ENCODE measurements around the gene RPL5. TPM values are rescaled to one million over a fixed set of nuclear protein-coding genes. Genes with fewer than 3 reads are reported as not detected.

Gene RPL5
- polyA plus RNA-seq, 1 donor (not counting 4 experiments of a cell fraction or from before 2014, with no cell fraction given): 2,236 TPM

DNA sequence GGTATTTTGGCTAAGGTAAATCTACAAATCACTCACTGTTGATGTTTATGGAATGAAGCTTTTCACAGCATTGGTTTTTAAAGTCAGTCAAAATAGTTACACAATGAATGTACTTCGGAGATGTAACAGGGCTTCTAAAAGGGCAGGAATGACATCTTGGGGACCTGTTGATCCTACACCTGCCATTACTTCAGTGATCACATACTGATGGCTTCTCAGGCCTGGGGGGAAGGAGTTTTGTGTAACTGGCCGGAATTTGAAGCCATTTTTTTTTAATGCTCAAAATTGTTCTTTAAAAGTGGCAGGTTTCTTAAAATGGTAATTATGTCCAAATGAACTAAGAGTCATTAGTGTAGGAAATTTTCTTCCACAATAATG, 11.2 kb downstream of the RPL5 start:
- no peak overlapping the region for H3K4me2 ChIP-seq (ENCODE audit: control insufficient read depth, extremely low read depth, insufficient read depth, low read depth, low read length)
- H3K27ac ChIP-seq (ENCODE audit: control insufficient read depth, insufficient read depth, low read length): no peak overlapping the region
- no peak for TF ChIP-seq EZH2 (IDR thresholded peaks at IDR 0.05; ENCODE audit: low read length)
- TF ChIP-seq, protein P1, sequence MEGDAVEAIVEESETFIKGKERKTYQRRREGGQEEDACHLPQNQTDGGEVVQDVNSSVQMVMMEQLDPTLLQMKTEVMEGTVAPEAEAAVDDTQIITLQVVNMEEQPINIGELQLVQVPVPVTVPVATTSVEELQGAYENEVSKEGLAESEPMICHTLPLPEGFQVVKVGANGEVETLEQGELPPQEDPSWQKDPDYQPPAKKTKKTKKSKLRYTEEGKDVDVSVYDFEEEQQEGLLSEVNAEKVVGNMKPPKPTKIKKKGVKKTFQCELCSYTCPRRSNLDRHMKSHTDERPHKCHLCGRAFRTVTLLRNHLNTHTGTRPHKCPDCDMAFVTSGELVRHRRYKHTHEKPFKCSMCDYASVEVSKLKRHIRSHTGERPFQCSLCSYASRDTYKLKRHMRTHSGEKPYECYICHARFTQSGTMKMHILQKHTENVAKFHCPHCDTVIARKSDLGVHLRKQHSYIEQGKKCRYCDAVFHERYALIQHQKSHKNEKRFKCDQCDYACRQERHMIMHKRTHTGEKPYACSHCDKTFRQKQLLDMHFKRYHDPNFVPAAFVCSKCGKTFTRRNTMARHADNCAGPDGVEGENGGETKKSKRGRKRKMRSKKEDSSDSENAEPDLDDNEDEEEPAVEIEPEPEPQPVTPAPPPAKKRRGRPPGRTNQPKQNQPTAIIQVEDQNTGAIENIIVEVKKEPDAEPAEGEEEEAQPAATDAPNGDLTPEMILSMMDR (optimal IDR thresholded peaks at IDR 0.05 in 1 of 3, IDR thresholded peaks at IDR 0.05 in 1 of 3, conservative IDR thresholded peaks at IDR 0.05 in 1 of 3; ENCODE audit: extremely low read depth in 1 of 3, insufficient read depth in 2 of 3, low read length in 3 of 3): no peak
- no peak overlapping the region for H3K9ac ChIP-seq (ENCODE audit: control insufficient read depth, extremely low read depth, insufficient read depth, low read length)
- peaks cover 25% of the 10 kb centered on the region for H4K20me1 ChIP-seq (ENCODE audit: control insufficient read depth, extremely low read depth, insufficient read depth, low read length)
- H2AFZ ChIP-seq (ENCODE audit: control insufficient read depth, low read length): no peak overlapping the region
- no peak overlapping the region for H3K4me3 ChIP-seq (ENCODE audit: control insufficient read depth in 2 of 3, extremely low read depth in 1 of 3, insufficient read depth in 2 of 3, low read depth in 1 of 3, low read length in 3 of 3)
- peaks cover 9% of the 10 kb centered on the region for H3K4me1 ChIP-seq (ENCODE audit: control insufficient read depth, extremely low read depth, insufficient read depth, low read length)
- DNase-seq (ENCODE audit: low read depth, low spot score) (no peak), FAIRE-seq (no peak)
- peaks cover 26 to 33% of the 10 kb centered on the region in 2 experiments for H3K36me3 ChIP-seq (ENCODE audit: control insufficient read depth in 2 of 2, extremely low read depth in 1 of 2, insufficient read depth in 2 of 2, low read length in 2 of 2)
- dilution Hi-C loops (cut with MboI; ENCODE audit: extremely low pct_ligation_motif_present, low sequenced_read_pairs): no loop called here
- H3K27me3 ChIP-seq (ENCODE audit: control insufficient read depth, extremely low read depth, insufficient read depth, low read length): no peaks in the 10 kb centered on the region
- H3K79me2 ChIP-seq (ENCODE audit: control insufficient read depth, insufficient read depth, low read length): peaks cover 27% of the 10 kb centered on the region
- no peaks in the 10 kb centered on the region for H3K9me3 ChIP-seq (ENCODE audit: control insufficient read depth, low read depth, low read length)
- H3K9me1 ChIP-seq (ENCODE audit: control insufficient read depth, extremely low read depth, insufficient read depth, low read length): no peaks in the 10 kb centered on the region

DNA sequence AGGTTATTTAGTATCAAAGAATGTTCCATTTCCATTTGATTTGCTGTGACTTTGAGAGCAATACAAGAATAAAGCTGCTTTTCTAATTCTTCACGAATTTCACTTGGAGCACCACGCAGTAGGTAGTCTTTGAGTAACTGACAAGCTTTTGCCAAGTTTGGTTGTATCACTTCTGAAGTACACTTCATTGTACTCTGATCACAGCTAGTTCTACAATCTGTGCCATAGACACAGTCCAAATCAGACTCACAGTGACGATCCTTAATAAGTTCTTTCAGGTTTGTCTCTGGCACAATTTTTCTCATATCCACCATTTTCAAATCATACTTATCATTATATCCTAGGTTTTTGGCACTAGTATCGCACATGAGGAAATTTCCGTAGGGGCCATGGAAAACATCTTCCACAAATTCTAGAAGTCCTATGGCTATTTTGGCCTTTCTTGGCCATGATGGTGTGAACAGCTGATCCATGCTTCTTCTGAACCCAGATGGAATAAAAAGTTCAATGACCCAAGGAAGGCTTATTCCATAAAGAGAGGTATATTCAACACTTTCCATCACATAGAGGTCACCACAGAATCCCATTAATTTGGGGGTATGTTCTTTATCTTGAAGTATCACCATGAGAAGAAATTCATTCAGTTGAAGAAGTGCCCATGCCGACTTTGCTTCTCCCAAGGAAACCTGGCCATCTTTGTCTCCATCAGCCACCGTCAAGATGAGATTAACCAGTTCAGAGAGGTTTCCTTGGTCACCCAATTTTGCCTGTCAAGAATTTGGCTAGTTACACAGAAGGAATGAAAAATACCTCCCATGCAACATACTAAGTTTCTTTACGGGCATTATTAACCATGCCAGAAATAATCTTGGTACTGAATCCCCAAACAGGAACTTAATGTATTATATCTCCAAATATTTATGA, 11.9 kb downstream of the RPL5 start:
- TF ChIP-seq, protein P1 (optimal IDR thresholded peaks at IDR 0.05 in 1 of 3, IDR thresholded peaks at IDR 0.05 in 1 of 3, conservative IDR thresholded peaks at IDR 0.05 in 1 of 3; ENCODE audit: extremely low read depth in 1 of 3, insufficient read depth in 2 of 3, low read length in 3 of 3): no peak
- H3K4me1 ChIP-seq (ENCODE audit: control insufficient read depth, extremely low read depth, insufficient read depth, low read length): peaks cover 12% of the 10 kb centered on the region
- dilution Hi-C loops (cut with MboI; ENCODE audit: extremely low pct_ligation_motif_present, low sequenced_read_pairs): no loop called here

More for the DNA sequence above, 11.9 kb downstream of the RPL5 start:
- Histone ChIP-seq H3K27ac (ENCODE audit: control insufficient read depth, insufficient read depth, low read length) (no peak overlapping the region), H3K79me2 (ENCODE audit: control insufficient read depth, insufficient read depth, low read length) (peaks cover 20% of the 10 kb centered on the region), H3K27me3 (ENCODE audit: control insufficient read depth, extremely low read depth, insufficient read depth, low read length) (no peaks in the 10 kb centered on the region), H4K20me1 (ENCODE audit: control insufficient read depth, extremely low read depth, insufficient read depth, low read length) (peaks cover 20% of the 10 kb centered on the region), H2AFZ (ENCODE audit: control insufficient read depth, low read length) (no peak overlapping the region), H3K9me1 (ENCODE audit: control insufficient read depth, extremely low read depth, insufficient read depth, low read length) (no peaks in the 10 kb centered on the region), H3K36me3 (ENCODE audit: control insufficient read depth in 2 of 2, extremely low read depth in 1 of 2, insufficient read depth in 2 of 2, low read length in 2 of 2) (peaks cover 24 to 33% of the 10 kb centered on the region in 2 experiments), H3K4me3 (ENCODE audit: control insufficient read depth in 2 of 3, extremely low read depth in 1 of 3, insufficient read depth in 2 of 3, low read depth in 1 of 3, low read length in 3 of 3) (no peak overlapping the region), H3K4me2 (ENCODE audit: control insufficient read depth, extremely low read depth, insufficient read depth, low read depth, low read length) (no peak overlapping the region), H3K9ac (ENCODE audit: control insufficient read depth, extremely low read depth, insufficient read depth, low read length) (no peak overlapping the region), H3K9me3 (ENCODE audit: control insufficient read depth, low read depth, low read length) (no peaks in the 10 kb centered on the region)
- no peak for DNase-seq (ENCODE audit: low read depth, low spot score)
- no peak for FAIRE-seq

All from keratinocyte (primary cell).